ENCODE results near the gene CBX8.
A peak's percentile ranks its signal among the peaks of the same experiment; 100 is the strongest.

Gene CBX8

GRCh38 chr17:79802736-79803420 is 6.0 kb upstream of the CBX8 start:
- Histone ChIP-seq H3K9me3 (ENCODE audit: insufficient read depth, low read length) (peaks cover 4% of the 10 kb centered on the region; the same call in 1 of the 2 replicates), H3K4me2 (ENCODE audit: low read length) (no peak overlapping the region), H2AFZ (ENCODE audit: low read depth, low read length) (no peak overlapping the region), H3K4me3 (ENCODE audit: low read length) (no peak overlapping the region), H3K36me3 (replicated peaks; ENCODE audit: low read depth, low read length) (peaks cover 8% of the 10 kb centered on the region), H3K27ac (ENCODE audit: low read length) (no peak overlapping the region), H3K79me2 (ENCODE audit: low read length) (peaks cover 6% of the 10 kb centered on the region; the same call in 1 of the 2 replicates), H3K27me3 (ENCODE audit: low read depth, low read length) (peaks cover 8% of the 10 kb centered on the region; the same call in 1 of the 2 replicates), H4K20me1 (ENCODE audit: insufficient read depth, low read length) (no peaks in the 10 kb centered on the region), H3K4me1 (ENCODE audit: low read length) (peaks cover 58% of the 10 kb centered on the region), H3K9ac (ENCODE audit: low read length) (no peak overlapping the region)
- TF ChIP-seq CTCF (IDR thresholded peaks at IDR 0.05; ENCODE audit: low read depth, low read length) (no peak), EZH2phosphoT487 (IDR thresholded peaks at IDR 0.05; ENCODE audit: low read depth) (no peak)

GRCh38 chr17:79802039-79802735 is 5.3 kb upstream of the CBX8 start:
- Histone ChIP-seq H2AFZ (ENCODE audit: low read depth, low read length) (no peak overlapping the region), H3K9me3 (ENCODE audit: insufficient read depth, low read length) (peaks cover 4% of the 10 kb centered on the region; the same call in 1 of the 2 replicates), H3K4me2 (ENCODE audit: low read length) (no peak overlapping the region), H3K27ac (ENCODE audit: low read length) (no peak overlapping the region), H3K36me3 (replicated peaks; ENCODE audit: low read depth, low read length) (peaks cover 8% of the 10 kb centered on the region), H3K9ac (ENCODE audit: low read length) (no peak overlapping the region), H3K4me1 (ENCODE audit: low read length) (peaks cover 54% of the 10 kb centered on the region), H4K20me1 (ENCODE audit: insufficient read depth, low read length) (no peaks in the 10 kb centered on the region), H3K79me2 (ENCODE audit: low read length) (peaks cover 6% of the 10 kb centered on the region; the same call in 1 of the 2 replicates), H3K27me3 (ENCODE audit: low read depth, low read length) (peaks cover 8% of the 10 kb centered on the region; the same call in 1 of the 2 replicates), H3K4me3 (ENCODE audit: low read length) (no peak overlapping the region)
- TF ChIP-seq CTCF (IDR thresholded peaks at IDR 0.05; ENCODE audit: low read depth, low read length) (no peak), EZH2phosphoT487 (IDR thresholded peaks at IDR 0.05; ENCODE audit: low read depth) (no peak)

- Histone ChIP-seq H3K9me3 (ENCODE audit: insufficient read depth, low read length) (peaks cover 4% of the 10 kb centered on the region; the same call in 1 of the 2 replicates), H3K9ac (ENCODE audit: low read length) (peak overlapping the region; percentile 46; the same call in 1 of the 2 replicates), H3K27me3 (ENCODE audit: low read depth, low read length) (peaks cover 8% of the 10 kb centered on the region; the same call in 1 of the 2 replicates), H3K27ac (ENCODE audit: low read length) (no peak overlapping the region), H3K4me3 (ENCODE audit: low read length) (peak overlapping the region; percentile 63; the same call in 1 of the 2 replicates), H3K4me2 (ENCODE audit: low read length) (peak overlapping the region; percentile 55), H4K20me1 (ENCODE audit: insufficient read depth, low read length) (no peaks in the 10 kb centered on the region), H2AFZ (ENCODE audit: low read depth, low read length) (no peak overlapping the region), H3K4me1 (ENCODE audit: low read length) (peaks cover 46% of the 10 kb centered on the region), H3K79me2 (ENCODE audit: low read length) (peaks cover 6% of the 10 kb centered on the region), H3K36me3 (replicated peaks; ENCODE audit: low read depth, low read length) (peaks cover 8% of the 10 kb centered on the region)
- TF ChIP-seq CTCF (IDR thresholded peaks at IDR 0.05; ENCODE audit: low read depth, low read length) (no peak), EZH2phosphoT487 (IDR thresholded peaks at IDR 0.05; ENCODE audit: low read depth) (no peak)
Observed at GRCh38 chr17:79801156-79802038, 4.5 kb upstream of the CBX8 start.

Measured in OCI-LY3 (cell line).